Astrocyte (in vitro differentiated cells and primary cell): ENCODE data around the gene RNF157. TPM values are rescaled to one million over a fixed set of nuclear protein-coding genes. Genes with fewer than 3 reads are reported as not detected.
"Not testable (repeated sequence)": the region's sequence is repeated elsewhere in the genome, so short reads cannot be mapped to it uniquely, and the experiment has no call there.

Experiments used
- DNase-seq: peaks from one replicate; pipeline ENCODE4 v3.0.0-alpha.2; 2010; ENCODE audit warnings: low read depth
- FAIRE-seq: peaks from 2 replicates; lab custom pipeline; 2011; peaks lifted over from hg19 to GRCh38; lab: Jason Lieb, UNC
- H2AFZ ChIP-seq: 2 replicates; pipeline ENCODE4 v1.6.0; 2012; ENCODE audit warnings: low read depth, low read length, inconsistent platforms
- H3K27ac ChIP-seq: 2 replicates; pipeline ENCODE4 v1.5.1; 2011; ENCODE audit warnings: low read depth, low read length, inconsistent platforms
- H3K27me3 ChIP-seq: 2 replicates; pipeline ENCODE4 v1.6.0; 2011; ENCODE audit warnings: low read length, inconsistent platforms; ENCODE audit not compliant: insufficient read depth
- H3K36me3 ChIP-seq: 2 replicates; pipeline ENCODE4 v1.5.1; 2011; ENCODE audit warnings: low read length, inconsistent platforms; ENCODE audit not compliant: insufficient read depth
- H3K4me1 ChIP-seq: 2 replicates; pipeline ENCODE4 v1.5.1; 2011; ENCODE audit warnings: low read length, inconsistent platforms; ENCODE audit not compliant: insufficient read depth
- H3K4me2 ChIP-seq: 2 replicates; pipeline ENCODE4 v1.6.0; 2012; ENCODE audit warnings: low read length, inconsistent platforms
- H3K4me3 ChIP-seq: 2 replicates; pipeline ENCODE4 v1.5.1; 2011; ENCODE audit warnings: low read depth, mild to moderate bottlenecking, low read length, inconsistent platforms; ENCODE audit not compliant: insufficient read depth
- H3K79me2 ChIP-seq: 2 replicates; pipeline ENCODE4 v1.6.0; 2012; ENCODE audit warnings: mild to moderate bottlenecking, low read length, inconsistent platforms; ENCODE audit not compliant: insufficient read depth
- H3K9ac ChIP-seq: 2 replicates; pipeline ENCODE4 v1.6.0; 2012; ENCODE audit warnings: mild to moderate bottlenecking, low read length, inconsistent platforms
- H3K9me3 ChIP-seq: 2 replicates; pipeline ENCODE4 v1.5.1; 2012; ENCODE audit warnings: low read depth, mild to moderate bottlenecking, low read length, inconsistent platforms; ENCODE audit not compliant: insufficient read depth
- H4K20me1 ChIP-seq: 2 replicates; pipeline ENCODE4 v1.6.0; 2012; ENCODE audit warnings: low read length, inconsistent platforms; ENCODE audit not compliant: insufficient read depth
- H3K27ac Mint-ChIP-seq: one replicate; pipeline ENCODE4 v1.8.0; 2021; ENCODE audit warnings: mild to moderate bottlenecking, mixed read lengths; ENCODE audit not compliant: unreplicated experiment
- H3K27me3 Mint-ChIP-seq: one replicate; pipeline ENCODE4 v1.8.0; 2021; ENCODE audit warnings: low read depth, mixed read lengths; ENCODE audit not compliant: unreplicated experiment
- H3K36me3 Mint-ChIP-seq: one replicate; pipeline ENCODE4 v1.8.0; 2021; ENCODE audit warnings: low read depth, mixed read lengths; ENCODE audit not compliant: unreplicated experiment
- H3K4me1 Mint-ChIP-seq: one replicate; pipeline ENCODE4 v1.8.0; 2021; ENCODE audit warnings: low read depth, mixed read lengths; ENCODE audit not compliant: unreplicated experiment
- H3K4me3 Mint-ChIP-seq: one replicate; pipeline ENCODE4 v1.8.0; 2021; ENCODE audit warnings: mild to moderate bottlenecking, moderate library complexity, mixed read lengths; ENCODE audit not compliant: unreplicated experiment
- H3K9me3 Mint-ChIP-seq: one replicate; pipeline ENCODE4 v1.8.0; 2021; ENCODE audit warnings: mild to moderate bottlenecking, mixed read lengths; ENCODE audit not compliant: unreplicated experiment
- EZH2 ChIP-seq: IDR thresholded peaks from 2 replicates; pipeline ENCODE4 v1.6.1; 2012; ENCODE audit warnings: mild to moderate bottlenecking, low read length, inconsistent platforms; ENCODE audit not compliant: insufficient read depth
- total RNA-seq: library from RNA; stranded (reverse); gene quantifications from 2 replicates; pipeline ENCODE4 v1.2.1, GENCODE V29; 2021
- TF ChIP-seq, protein P1 (sequence below): IDR thresholded peaks from 2 replicates; pipeline ENCODE4 v1.5.1; 2011; ENCODE audit warnings: low read depth, mild to moderate bottlenecking, inconsistent platforms, low read length, moderate library complexity; ENCODE audit not compliant: insufficient read depth

Gene RNF157
- total RNA-seq, 1 donor from 2014 or later: 1.4 TPM

DNA sequence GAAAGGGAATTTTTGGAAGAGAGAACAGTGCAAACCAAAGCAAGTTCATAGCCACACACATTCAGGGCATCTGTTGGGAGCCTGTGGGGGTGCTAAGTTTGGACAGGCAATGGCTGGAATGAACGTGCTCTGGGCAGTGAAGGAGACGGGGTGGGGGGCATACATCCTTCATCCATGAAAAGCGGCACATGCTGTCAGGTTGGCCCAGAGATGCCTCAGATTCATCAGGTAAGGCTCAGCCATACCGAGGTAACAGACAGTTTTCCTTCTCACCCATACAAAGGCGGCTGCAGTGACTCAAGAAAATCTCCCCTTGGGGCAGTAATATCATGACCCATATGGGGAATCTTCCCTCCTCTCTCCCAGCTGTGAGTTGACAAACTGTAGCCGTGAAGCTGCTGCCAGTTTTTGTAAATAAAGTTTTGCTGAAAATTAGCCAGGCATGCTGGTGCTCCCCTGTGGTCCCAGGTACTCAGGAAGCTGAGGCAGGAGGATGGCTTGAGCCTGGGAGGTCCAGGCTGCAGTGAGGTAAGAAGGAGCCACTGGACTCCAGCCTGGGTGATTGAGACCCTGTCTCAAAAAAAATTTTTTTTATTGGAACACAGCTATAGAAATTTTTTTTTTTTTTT lies 15.6 kb upstream of the RNF157 start:
- TF ChIP-seq, protein P1, sequence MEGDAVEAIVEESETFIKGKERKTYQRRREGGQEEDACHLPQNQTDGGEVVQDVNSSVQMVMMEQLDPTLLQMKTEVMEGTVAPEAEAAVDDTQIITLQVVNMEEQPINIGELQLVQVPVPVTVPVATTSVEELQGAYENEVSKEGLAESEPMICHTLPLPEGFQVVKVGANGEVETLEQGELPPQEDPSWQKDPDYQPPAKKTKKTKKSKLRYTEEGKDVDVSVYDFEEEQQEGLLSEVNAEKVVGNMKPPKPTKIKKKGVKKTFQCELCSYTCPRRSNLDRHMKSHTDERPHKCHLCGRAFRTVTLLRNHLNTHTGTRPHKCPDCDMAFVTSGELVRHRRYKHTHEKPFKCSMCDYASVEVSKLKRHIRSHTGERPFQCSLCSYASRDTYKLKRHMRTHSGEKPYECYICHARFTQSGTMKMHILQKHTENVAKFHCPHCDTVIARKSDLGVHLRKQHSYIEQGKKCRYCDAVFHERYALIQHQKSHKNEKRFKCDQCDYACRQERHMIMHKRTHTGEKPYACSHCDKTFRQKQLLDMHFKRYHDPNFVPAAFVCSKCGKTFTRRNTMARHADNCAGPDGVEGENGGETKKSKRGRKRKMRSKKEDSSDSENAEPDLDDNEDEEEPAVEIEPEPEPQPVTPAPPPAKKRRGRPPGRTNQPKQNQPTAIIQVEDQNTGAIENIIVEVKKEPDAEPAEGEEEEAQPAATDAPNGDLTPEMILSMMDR: no peak
- TF ChIP-seq EZH2: no peak
- FAIRE-seq (no peak), DNase-seq (no peak)
- no peaks in the 10 kb centered on the region for H3K27me3 ChIP-seq
- no peak overlapping the region for H3K27ac ChIP-seq
- H3K4me1 Mint-ChIP-seq: peaks cover 16% of the 10 kb centered on the region
- H3K9ac ChIP-seq: no peak overlapping the region
- no peak overlapping the region for H3K27ac Mint-ChIP-seq
- H4K20me1 ChIP-seq: no peaks in the 10 kb centered on the region
- H3K4me3 Mint-ChIP-seq: no peak overlapping the region
- H3K27me3 Mint-ChIP-seq: no peaks in the 10 kb centered on the region
- H2AFZ ChIP-seq: no peak overlapping the region
- H3K4me3 ChIP-seq: no peak overlapping the region
- H3K9me3 ChIP-seq: no peaks in the 10 kb centered on the region
- no peaks in the 10 kb centered on the region for H3K36me3 ChIP-seq
- no peaks in the 10 kb centered on the region for H3K9me3 Mint-ChIP-seq
- H3K4me1 ChIP-seq: peaks cover 5% of the 10 kb centered on the region
- H3K36me3 Mint-ChIP-seq: no peaks in the 10 kb centered on the region
- no peak overlapping the region for H3K4me2 ChIP-seq
- no peaks in the 10 kb centered on the region for H3K79me2 ChIP-seq

DNA sequence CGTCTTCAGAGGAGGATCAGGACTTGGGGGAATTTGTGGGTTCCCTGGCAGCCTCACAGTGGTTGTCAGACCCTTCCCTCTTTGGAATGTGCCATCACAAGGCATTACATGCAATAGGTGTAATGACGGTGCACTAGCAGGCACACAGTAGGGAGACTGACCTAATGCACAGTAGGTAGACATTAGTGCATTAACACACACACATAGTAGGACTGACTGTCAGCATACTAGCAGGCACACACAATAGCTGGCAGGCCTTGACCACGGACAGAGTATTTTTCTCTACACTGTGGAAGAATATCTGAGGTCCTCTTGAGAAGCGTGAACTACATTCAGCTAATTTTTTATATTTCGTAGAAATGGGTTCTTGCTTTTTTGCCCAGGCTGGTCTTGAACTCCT lies 14.0 kb upstream of the RNF157 start:
- peaks cover 3% of the 10 kb centered on the region for H3K4me1 ChIP-seq
- H3K4me1 Mint-ChIP-seq: peaks cover 17% of the 10 kb centered on the region
- FAIRE-seq (no peak), DNase-seq (no peak)
- H3K36me3 Mint-ChIP-seq: no peaks in the 10 kb centered on the region
- H3K4me2 ChIP-seq: no peak overlapping the region
- no peaks in the 10 kb centered on the region for H3K79me2 ChIP-seq
- no peak overlapping the region for H3K9ac ChIP-seq
- no peaks in the 10 kb centered on the region for H3K9me3 ChIP-seq
- H3K27me3 Mint-ChIP-seq: no peaks in the 10 kb centered on the region
- no peak overlapping the region for H3K27ac ChIP-seq
- H3K27me3 ChIP-seq: no peaks in the 10 kb centered on the region
- no peaks in the 10 kb centered on the region for H3K9me3 Mint-ChIP-seq
- H3K27ac Mint-ChIP-seq: no peak overlapping the region
- no peak overlapping the region for H3K4me3 ChIP-seq
- H4K20me1 ChIP-seq: no peaks in the 10 kb centered on the region
- H2AFZ ChIP-seq: no peak overlapping the region
- TF ChIP-seq, protein P1: no peak
- TF ChIP-seq EZH2: no peak
- H3K4me3 Mint-ChIP-seq: no peak overlapping the region
- no peaks in the 10 kb centered on the region for H3K36me3 ChIP-seq

DNA sequence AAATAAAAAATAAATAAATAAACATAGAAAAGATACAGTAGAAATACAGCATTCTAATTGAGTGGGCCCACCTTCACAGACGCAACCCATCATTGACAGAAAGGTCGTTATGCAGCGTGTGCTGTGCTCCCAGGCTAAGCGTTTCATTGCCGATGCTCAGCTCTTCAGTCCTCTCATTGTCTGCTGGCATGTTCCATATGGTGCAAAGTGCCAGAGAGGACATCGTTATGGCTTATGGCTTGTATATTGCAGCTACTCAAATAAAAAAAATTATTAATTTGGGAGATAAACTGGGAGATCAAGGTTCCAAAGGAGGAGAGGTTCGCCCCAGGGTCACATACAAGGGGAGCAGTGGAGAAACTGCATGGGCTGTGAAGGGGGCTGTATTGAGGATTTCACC lies 13.5 kb upstream of the RNF157 start:
- Histone ChIP-seq H3K36me3 (no peaks in the 10 kb centered on the region), H4K20me1 (no peaks in the 10 kb centered on the region), H3K9me3 (no peaks in the 10 kb centered on the region), H2AFZ (no peak overlapping the region), H3K4me2 (no peak overlapping the region), H3K4me1 (peaks cover 2% of the 10 kb centered on the region), H3K27ac (no peak overlapping the region), H3K27me3 (no peaks in the 10 kb centered on the region), H3K4me3 (no peak overlapping the region), H3K79me2 (no peaks in the 10 kb centered on the region), H3K9ac (no peak overlapping the region)
- no peak overlapping the region for H3K27ac Mint-ChIP-seq
- DNase-seq: no peak
- FAIRE-seq: no peak
- TF ChIP-seq, protein P1: no peak
- no peak for TF ChIP-seq EZH2
- H3K9me3 Mint-ChIP-seq: no peaks in the 10 kb centered on the region
- no peak overlapping the region for H3K4me3 Mint-ChIP-seq
- no peaks in the 10 kb centered on the region for H3K27me3 Mint-ChIP-seq
- H3K4me1 Mint-ChIP-seq: peaks cover 17% of the 10 kb centered on the region
- H3K36me3 Mint-ChIP-seq: no peaks in the 10 kb centered on the region

DNA sequence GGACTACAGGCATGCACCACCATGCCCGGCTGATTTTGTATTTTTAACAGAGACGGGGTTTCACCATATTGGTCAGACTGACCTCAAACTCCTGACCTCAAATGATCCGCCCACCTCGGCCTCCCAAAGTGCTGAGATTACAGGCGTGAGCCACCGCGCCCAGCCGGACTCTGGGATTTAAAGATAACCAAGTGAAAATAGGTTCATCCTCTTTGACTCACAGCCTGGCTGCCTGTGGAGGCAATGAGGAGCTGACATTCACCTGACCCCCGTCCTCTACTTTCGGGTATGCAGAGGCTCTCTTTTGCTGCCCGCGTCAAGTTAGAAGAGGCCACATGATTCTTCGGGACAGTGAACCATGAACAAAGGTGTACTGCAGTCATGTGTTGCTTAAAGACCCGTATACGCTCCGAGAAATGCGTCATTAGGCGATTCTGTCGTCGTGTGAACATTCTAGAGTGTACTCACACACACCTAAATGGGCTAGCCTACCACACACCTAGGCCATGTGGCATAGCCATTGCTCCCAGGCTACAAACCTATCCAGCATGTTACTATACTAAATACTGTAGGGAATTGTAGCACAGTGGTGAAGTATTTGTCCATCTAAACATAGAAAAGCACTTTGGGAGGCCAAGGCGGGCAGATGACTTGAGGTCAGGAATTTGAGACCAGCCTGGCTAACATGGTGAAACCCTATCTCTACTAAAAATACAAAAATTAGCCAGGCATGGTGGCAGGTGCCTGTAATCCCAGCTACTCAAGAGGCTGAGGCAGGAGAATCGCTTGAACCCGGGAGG lies 12.9 kb upstream of the RNF157 start:
- not testable (repeated sequence) for H3K36me3 Mint-ChIP-seq, H3K79me2 ChIP-seq, H3K9me3 ChIP-seq, H3K27ac ChIP-seq, H3K27me3 ChIP-seq, H3K4me3 Mint-ChIP-seq, DNase-seq, H3K9me3 Mint-ChIP-seq, H3K9ac ChIP-seq, FAIRE-seq, H3K4me2 ChIP-seq, H3K4me3 ChIP-seq, H3K4me1 ChIP-seq, H3K36me3 ChIP-seq, H2AFZ ChIP-seq, H4K20me1 ChIP-seq, H3K27me3 Mint-ChIP-seq
- Mint-ChIP-seq H3K27ac (peak overlapping the region; percentile 82), H3K4me1 (peaks cover 17% of the 10 kb centered on the region)
